GM12878 (cell line): ENCODE results near the gene ZNF407. TPM values are rescaled to one million over a fixed set of nuclear protein-coding genes. Genes with fewer than 3 reads are reported as not detected.
A peak's percentile ranks its signal among the peaks of the same experiment; 100 is the strongest.

Experiments used
- BCL11A ChIP-seq: IDR thresholded peaks from 2 replicates; pipeline ENCODE4 v1.6.1; 2011; ENCODE audit warnings: low read depth, low read length
- CBX5 ChIP-seq: sonication (generic); IDR thresholded peaks from 2 replicates; pipeline ENCODE4 v1.6.1; 2016; ENCODE audit warnings: low read depth, moderate library complexity, mild to moderate bottlenecking, inconsistent platforms
- CUX1 ChIP-seq: IDR thresholded peaks from 2 replicates; pipeline ENCODE4 v1.6.1; 2012; ENCODE audit warnings: improper control_type of control experiment, low read depth, low read length; ENCODE audit not compliant: insufficient replicate concordance
- EP300 ChIP-seq, 2 experiments: fragments of 150-350 bp in 1 of 2; IDR thresholded peaks; 2 replicates each; pipeline ENCODE4 v1.6.1; 2011 to 2012; ENCODE audit warnings: low read depth in 2 of 2, low read length in 2 of 2, borderline replicate concordance in 1 of 2, improper control_type of control experiment in 1 of 2, inconsistent platforms in 1 of 2; ENCODE audit not compliant: control insufficient read depth in 1 of 2
- FOXM1 ChIP-seq: IDR thresholded peaks from 2 replicates; pipeline ENCODE4 v1.6.1; 2012; ENCODE audit warnings: low read depth, mild to moderate bottlenecking, inconsistent platforms, low read length, moderate library complexity
- JUNB ChIP-seq: IDR thresholded peaks from 2 replicates; pipeline ENCODE4 v1.6.1; 2016; ENCODE audit warnings: antibody characterized with exemption, mild to moderate bottlenecking
- KLF5 ChIP-seq: fragments of 450-650 bp; IDR thresholded peaks from 2 replicates; pipeline ENCODE4 v1.6.1; 2014; ENCODE audit warnings: mild to moderate bottlenecking; ENCODE audit not compliant: partially characterized antibody
- LARP7 ChIP-seq: fragments of 450-650 bp; IDR thresholded peaks from 2 replicates; pipeline ENCODE4 v1.6.1; 2017; ENCODE audit warnings: mild to moderate bottlenecking
- MEF2A ChIP-seq: IDR thresholded peaks from 2 replicates; pipeline ENCODE4 v1.6.1; 2011; ENCODE audit warnings: low read depth, mild to moderate bottlenecking, low read length, moderate library complexity; ENCODE audit not compliant: insufficient read depth
- MXI1 ChIP-seq: fragments of 150-350 bp; IDR thresholded peaks from 2 replicates; pipeline ENCODE4 v1.6.1; 2011; ENCODE audit warnings: low read depth, mild to moderate bottlenecking, inconsistent platforms, low read length, improper control_type of control experiment
- NFXL1 ChIP-seq: fragments of 450-650 bp; IDR thresholded peaks from 2 replicates; pipeline ENCODE4 v1.6.1; 2017; ENCODE audit warnings: antibody characterized with exemption, mild to moderate bottlenecking, borderline replicate concordance
- POLR2A ChIP-seq: IDR thresholded peaks from 2 replicates; pipeline ENCODE4 v1.6.1; 2011; ENCODE audit warnings: low read depth, mild to moderate bottlenecking, low read length
- PRDM15 ChIP-seq: fragments of 450-650 bp; formaldehyde crosslinking; IDR thresholded peaks from 2 replicates; pipeline ENCODE4 v1.4.0; 2020; ENCODE audit warnings: mild to moderate bottlenecking, moderate library complexity
- YY1 ChIP-seq: IDR thresholded peaks from 2 replicates; pipeline ENCODE4 v1.6.1; 2011; ENCODE audit warnings: low read depth, mild to moderate bottlenecking, low read length
- ZNF217 ChIP-seq: fragments of 450-650 bp; IDR thresholded peaks from 2 replicates; pipeline ENCODE4 v1.6.1; 2017; ENCODE audit warnings: antibody characterized with exemption, mild to moderate bottlenecking
- ZNF274 ChIP-seq: IDR thresholded peaks from one replicate; pipeline ENCODE4 v1.8.0; 2011; ENCODE audit not compliant: insufficient read length, insufficient read depth
- ZNF622 ChIP-seq: fragments of 450-650 bp; IDR thresholded peaks from 2 replicates; pipeline ENCODE4 v1.6.1; 2017; ENCODE audit warnings: mild to moderate bottlenecking, inconsistent platforms
- polyA plus RNA-seq, 11 experiments: library from polyadenylated mRNA; depleted of rRNA in 4 of 11; unstranded in 6 of 11; stranded (reverse) in 5 of 11; fragments of >200 nt; fragmentation: Nextera tagmentation in 4 of 11; fragmentation: Illumina TruSeq in 1 of 11; extraction: Ambion mirVana in 4 of 11; extraction: Trizol in 1 of 11; gene quantifications; 1 replicate in 1 of 11; 2 replicates in 10 of 11; pipeline versions ENCODE4 v1.2.1 to v1.2.3, GENCODE V29; 2011 to 2016; ENCODE audit warnings: inconsistent platforms in 2 of 11, missing spikeins in 2 of 11, low read depth in 1 of 11
- total RNA-seq, 4 experiments: library from RNA; depleted of rRNA in 3 of 4; stranded (reverse); fragments of >200 nt in 3 of 4; fragmentation: Illumina TruSeq in 1 of 4; extraction: Trizol in 1 of 4; gene quantifications; 2 replicates each; pipeline versions ENCODE4 v1.2.1 to v1.2.3, GENCODE V29; 2013 to 2021

ZNF407 gene
- total and polyA plus RNA-seq, 10 of the 15 experiments (the other 5 are each of a cell fraction or from before 2014, with no cell fraction given) = 0.69 to 11.6 (median 5.3) TPM

- TF ChIP-seq CUX1 = no peak
- no peak for TF ChIP-seq ZNF274
- TF ChIP-seq CBX5 = 0 out of 2 replicates have a peak, but pooled peaks have one; percentile 48
- 0 out of 2 replicates have a peak, but pooled peaks have one; percentile 49 for TF ChIP-seq BCL11A
- TF ChIP-seq KLF5 = no peak
- TF ChIP-seq ZNF217 = 0 out of 2 replicates have a peak, but pooled peaks have one; percentile 57
- TF ChIP-seq MXI1 = no peak
- no peak for TF ChIP-seq POLR2A
- no peak for TF ChIP-seq ZNF622
- no peak for TF ChIP-seq PRDM15 (CRISPR knock-in tag)
- TF ChIP-seq MEF2A = peak; percentile 68; the same call in 1 of the 2 replicates
- TF ChIP-seq FOXM1 = peak; percentile 84
- TF ChIP-seq JUNB = peak; percentile 83
- no peak for TF ChIP-seq YY1
- no peak for TF ChIP-seq LARP7
- no peak for TF ChIP-seq NFXL1
- peak in 1 of 2 experiments; percentile 34; a peak in 1 of 4 replicates for TF ChIP-seq EP300 (IDR thresholded peaks at IDR 0.05; ENCODE audit: borderline replicate concordance in 1 of 2, control insufficient read depth in 1 of 2, low read depth in 2 of 2, low read length in 2 of 2)
- TF ChIP-seq, all 136 proteins: peak for 24
Measured at GRCh38 chr18:75016025-75016717, 418.5 kb downstream of the ZNF407 start (continued).
